B cell (primary cell): Measurements from ENCODE around the gene PPARD. TPM values are rescaled to one million over a fixed set of nuclear protein-coding genes. Genes with fewer than 3 reads are reported as not detected.

Source experiments
- ATAC-seq: fragments of 200-7000 bp; cut with Tn5 transposase; one replicate; pipeline ENCODE4 v1.10.0; 2021; ENCODE audit warnings: low read depth, mild to moderate bottlenecking, moderate number of reproducible peaks, moderate library complexity
- CTCF ChIA-PET: fragments of 350-600 bp; sonication (Branson Sonifier 250); formaldehyde crosslinking; loops from one replicate; lab custom pipeline; 2021; ENCODE audit warnings: antibody characterized with exemption, inconsistent platforms; lab: Charles Lee
- POLR2A ChIA-PET: fragments of 350-600 bp; sonication (Branson Sonifier 250); formaldehyde crosslinking; loops from one replicate; lab custom pipeline; 2021; ENCODE audit warnings: antibody characterized with exemption; lab: Charles Lee
- DNase-seq: peaks from one replicate; pipeline ENCODE4 v3.0.0; 2013
- H2AFZ ChIP-seq: 2 replicates; pipeline ENCODE4 v1.6.1; 2012; ENCODE audit warnings: mild to moderate bottlenecking, low read depth, low read length; ENCODE audit not compliant: insufficient read depth, poor library complexity, severe bottlenecking
- H3K27ac ChIP-seq, 2 donors: 1 replicate in 1 of 2; 2 replicates in 1 of 2; pipeline ENCODE4 v1.5.1; 2012 to 2013; ENCODE audit warnings: low read length in 2 of 2, mild to moderate bottlenecking in 2 of 2, moderate library complexity in 1 of 2
- H3K27me3 ChIP-seq, 4 experiments: fragments of 200-600 bp in 1 of 4; sonication (generic) in 1 of 4; replicated peaks in 1 of 4; 1 replicate in 2 of 4; 2 replicates in 2 of 4; pipeline versions ENCODE4 v1.6.1 to v1.7.0; 2013 to 2016; ENCODE audit warnings: low read length in 3 of 4, mild to moderate bottlenecking in 2 of 4, mixed read lengths in 1 of 4, moderate library complexity in 1 of 4; ENCODE audit not compliant: insufficient read depth in 4 of 4, control insufficient read depth in 3 of 4; ENCODE audit errors: control extremely low read depth in 1 of 4
- H3K36me3 ChIP-seq, 2 experiments: replicated peaks in 1 of 2; 1 replicate in 1 of 2; 2 replicates in 1 of 2; pipeline versions ENCODE4 v1.6.1 to v1.7.1; 2013; ENCODE audit warnings: low read length in 1 of 2; ENCODE audit not compliant: insufficient read depth in 2 of 2, control insufficient read depth in 1 of 2; ENCODE audit errors: control extremely low read depth in 1 of 2, extremely low read depth in 1 of 2
- H3K4me1 ChIP-seq, 2 donors: fragments of 200-600 bp in 1 of 2; sonication (generic) in 1 of 2; 1 replicate in 1 of 2; 2 replicates in 1 of 2; pipeline versions ENCODE4 v1.5.1 to v1.6.1; 2013 to 2017; ENCODE audit warnings: low read length in 2 of 2; ENCODE audit not compliant: control insufficient read depth in 2 of 2, insufficient read depth in 2 of 2
- H3K4me2 ChIP-seq: replicated peaks from 2 replicates; pipeline ENCODE3; 2012; ENCODE audit warnings: mild to moderate bottlenecking, low read depth, low read length; ENCODE audit not compliant: poor library complexity, severe bottlenecking
- H3K4me3 ChIP-seq, 5 experiments: fragments of 200-600 bp in 1 of 5; sonication (generic) in 1 of 5; 1 replicate in 3 of 5; 2 replicates in 2 of 5; pipeline versions ENCODE4 v1.5.1 to v1.7.0; 2011 to 2016; ENCODE audit warnings: low read length in 4 of 5, mild to moderate bottlenecking in 4 of 5, low read depth in 2 of 5, control low read depth in 1 of 5, moderate library complexity in 1 of 5; ENCODE audit not compliant: insufficient read depth in 1 of 5; ENCODE audit errors: control extremely low read depth in 1 of 5, extremely low read depth in 1 of 5
- H3K79me2 ChIP-seq: fragments of 200-600 bp; sonication (generic); one replicate; pipeline ENCODE4 v1.6.0; 2016; ENCODE audit warnings: low read length; ENCODE audit not compliant: control insufficient read depth, insufficient read depth
- H3K9ac ChIP-seq: fragments of 200-600 bp; sonication (generic); 2 replicates; pipeline ENCODE4 v1.6.1; 2017; ENCODE audit warnings: mild to moderate bottlenecking, low read length, moderate library complexity
- H3K9me3 ChIP-seq, 3 donors: one replicate each; pipeline versions ENCODE4 v1.6.1 to v1.7.1; 2013; ENCODE audit warnings: low read length in 2 of 3; ENCODE audit not compliant: control insufficient read depth in 2 of 3, insufficient read depth in 1 of 3; ENCODE audit errors: control extremely low read depth in 1 of 3
- H4K20me1 ChIP-seq: 2 replicates; pipeline ENCODE4 v1.6.0; 2012; ENCODE audit warnings: mild to moderate bottlenecking, low read length; ENCODE audit not compliant: insufficient read depth, control insufficient read depth, poor library complexity, severe bottlenecking
- H3K27ac Mint-ChIP-seq: one replicate; pipeline ENCODE4 v1.8.0; 2021; ENCODE audit warnings: mixed read lengths
- H3K27me3 Mint-ChIP-seq: one replicate; pipeline ENCODE4 v1.8.0; 2021; ENCODE audit warnings: mixed read lengths
- H3K4me1 Mint-ChIP-seq: one replicate; pipeline ENCODE4 v1.8.0; 2021; ENCODE audit warnings: mixed read lengths
- H3K4me3 Mint-ChIP-seq: one replicate; pipeline ENCODE4 v1.8.0; 2021; ENCODE audit warnings: mixed read lengths
- H3K9me3 Mint-ChIP-seq: one replicate; pipeline ENCODE4 v1.8.0; 2022; ENCODE audit warnings: mixed read lengths; ENCODE audit not compliant: insufficient read depth
- EZH2 ChIP-seq: IDR thresholded peaks from 2 replicates; pipeline ENCODE4 v1.6.1; 2012; ENCODE audit warnings: borderline replicate concordance, low read depth, mild to moderate bottlenecking, moderate library complexity, low read length; ENCODE audit not compliant: insufficient read depth, poor library complexity, severe bottlenecking
- WGBS: methylation state at CpG from one replicate; pipeline ENCODE4 v1.1.5; 2013; ENCODE audit warnings: missing lambda C conversion rate; ENCODE audit not compliant: insufficient coverage; 5-methylcytosine and 5-hydroxymethylcytosine counted together
- intact Hi-C: fragments of 100-400 bp; cut with micrococcal nuclease; formaldehyde crosslinking; loops from one replicate; pipeline ENCODE4 v1.10.0; 2022
- polyA plus RNA-seq: library from polyadenylated mRNA; depleted of rRNA; stranded (reverse); fragments of >200 nt; gene quantifications from 2 replicates; pipeline ENCODE4 v1.2.3, GENCODE V29; 2012
- total RNA-seq, 2 donors: library from RNA; stranded (reverse); fragments of 120-200 nt in 1 of 2; gene quantifications; 1 replicate in 1 of 2; 2 replicates in 1 of 2; pipeline versions ENCODE4 v1.2.3 to v1.2.4, GENCODE V29; 2013 to 2022
- TF ChIP-seq, protein P1 (sequence below): fragments of 200-600 bp; IDR thresholded peaks from one replicate; pipeline ENCODE4 v1.8.0; 2022; ENCODE audit warnings: antibody characterized with exemption, mild to moderate bottlenecking

PPARD gene
- total and polyA plus RNA-seq, 2 donors (not counting 1 experiment from before 2014, with no cell fraction given), result 37.9 to 38.9 TPM

DNA sequence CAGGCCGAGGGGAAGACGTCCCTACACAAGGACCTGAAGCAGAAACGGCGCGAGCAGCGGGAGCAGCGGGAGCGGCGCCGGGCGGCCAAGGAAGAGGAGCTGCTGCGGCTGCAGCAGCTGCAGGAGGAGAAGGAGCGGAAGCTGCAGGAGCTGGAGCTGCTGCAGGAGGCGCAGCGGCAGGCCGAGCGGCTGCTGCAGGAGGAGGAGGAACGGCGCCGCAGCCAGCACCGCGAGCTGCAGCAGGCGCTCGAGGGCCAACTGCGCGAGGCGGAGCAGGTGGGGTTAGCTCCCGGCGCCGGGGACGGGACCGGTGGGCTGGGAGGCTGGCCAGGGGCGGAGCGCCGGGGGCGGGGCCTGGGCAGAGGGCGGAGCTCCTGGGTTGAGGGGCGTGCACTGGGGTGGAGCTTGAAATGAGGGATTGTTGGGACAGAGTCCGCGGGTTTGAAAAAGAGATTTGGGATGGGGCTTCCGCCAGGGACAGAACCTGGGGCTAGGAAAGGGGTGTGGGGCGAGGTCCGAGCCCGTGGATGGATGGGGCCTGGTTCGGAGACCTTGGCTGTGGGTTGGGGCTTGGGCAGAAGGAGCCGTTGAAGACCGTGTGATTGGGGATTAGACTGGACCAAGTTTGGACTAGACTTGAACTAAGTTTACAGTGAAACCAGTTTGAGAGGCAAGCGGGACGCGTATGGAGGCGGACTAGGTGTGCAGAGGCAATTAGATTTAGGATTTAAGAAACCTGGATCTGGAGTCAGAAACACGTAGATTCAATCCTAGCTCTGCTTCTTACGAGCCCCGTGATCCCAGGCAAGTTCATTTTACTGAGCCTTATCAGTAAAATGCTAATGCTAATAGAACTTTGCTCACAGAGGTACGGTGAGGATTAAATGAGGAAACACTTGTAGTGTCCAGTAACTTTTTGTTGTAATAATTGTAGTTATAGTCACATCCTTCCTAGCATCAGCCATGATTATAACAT lies 23.9 kb upstream of the PPARD start:
- DNase-seq, result no peak
- Mint-ChIP-seq H3K4me3 (no peak overlapping the region), H3K9me3 (no peaks in the 10 kb centered on the region), H3K27ac (no peak overlapping the region), H3K27me3 (no peaks in the 10 kb centered on the region), H3K4me1 (peaks cover 14% of the 10 kb centered on the region)
- Histone ChIP-seq H3K4me3 (no peak overlapping the region), H3K79me2 (peaks cover 46% of the 10 kb centered on the region), H4K20me1 (peaks cover 28% of the 10 kb centered on the region), H2AFZ (no peak overlapping the region), H3K9me3 (no peaks in the 10 kb centered on the region), H3K9ac (no peak overlapping the region), H3K4me2 (no peak overlapping the region), H3K27ac (no peak overlapping the region), H3K36me3 (peaks cover 0 to 80% of the 10 kb centered on the region in 2 experiments), H3K4me1 (peaks cover 0 to 1% of the 10 kb centered on the region in 2 donors), H3K27me3 (no peaks in the 10 kb centered on the region)
- POLR2A ChIA-PET, result no interaction called here
- CTCF ChIA-PET, result interaction anchor here (1.5 kb wide), 1 partner anchor 9 kb away, joined by 8 read pairs; no protein-coding TSS in a partner anchor
- 98% methylated on average over 45 of the region's 55 CpGs for WGBS
- ATAC-seq, result no peak
- TF ChIP-seq EZH2, result no peak
- TF ChIP-seq, protein P1, sequence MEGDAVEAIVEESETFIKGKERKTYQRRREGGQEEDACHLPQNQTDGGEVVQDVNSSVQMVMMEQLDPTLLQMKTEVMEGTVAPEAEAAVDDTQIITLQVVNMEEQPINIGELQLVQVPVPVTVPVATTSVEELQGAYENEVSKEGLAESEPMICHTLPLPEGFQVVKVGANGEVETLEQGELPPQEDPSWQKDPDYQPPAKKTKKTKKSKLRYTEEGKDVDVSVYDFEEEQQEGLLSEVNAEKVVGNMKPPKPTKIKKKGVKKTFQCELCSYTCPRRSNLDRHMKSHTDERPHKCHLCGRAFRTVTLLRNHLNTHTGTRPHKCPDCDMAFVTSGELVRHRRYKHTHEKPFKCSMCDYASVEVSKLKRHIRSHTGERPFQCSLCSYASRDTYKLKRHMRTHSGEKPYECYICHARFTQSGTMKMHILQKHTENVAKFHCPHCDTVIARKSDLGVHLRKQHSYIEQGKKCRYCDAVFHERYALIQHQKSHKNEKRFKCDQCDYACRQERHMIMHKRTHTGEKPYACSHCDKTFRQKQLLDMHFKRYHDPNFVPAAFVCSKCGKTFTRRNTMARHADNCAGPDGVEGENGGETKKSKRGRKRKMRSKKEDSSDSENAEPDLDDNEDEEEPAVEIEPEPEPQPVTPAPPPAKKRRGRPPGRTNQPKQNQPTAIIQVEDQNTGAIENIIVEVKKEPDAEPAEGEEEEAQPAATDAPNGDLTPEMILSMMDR, result no peak
- intact Hi-C loops, result no loop called here
